NCI-H187 treated with DMSO at 0.1 percent for 48 hours (cell line): Measurements from ENCODE around the gene GGT1.
"Not testable (repeated sequence)": the region's sequence is repeated elsewhere in the genome, so short reads cannot be mapped to it uniquely, and the experiment has no call there.

Experiments used
- DNase-seq: peaks from one replicate; lab custom pipeline; 2025; lab: John Stamatoyannopoulos, UW

GGT1 gene

DNA sequence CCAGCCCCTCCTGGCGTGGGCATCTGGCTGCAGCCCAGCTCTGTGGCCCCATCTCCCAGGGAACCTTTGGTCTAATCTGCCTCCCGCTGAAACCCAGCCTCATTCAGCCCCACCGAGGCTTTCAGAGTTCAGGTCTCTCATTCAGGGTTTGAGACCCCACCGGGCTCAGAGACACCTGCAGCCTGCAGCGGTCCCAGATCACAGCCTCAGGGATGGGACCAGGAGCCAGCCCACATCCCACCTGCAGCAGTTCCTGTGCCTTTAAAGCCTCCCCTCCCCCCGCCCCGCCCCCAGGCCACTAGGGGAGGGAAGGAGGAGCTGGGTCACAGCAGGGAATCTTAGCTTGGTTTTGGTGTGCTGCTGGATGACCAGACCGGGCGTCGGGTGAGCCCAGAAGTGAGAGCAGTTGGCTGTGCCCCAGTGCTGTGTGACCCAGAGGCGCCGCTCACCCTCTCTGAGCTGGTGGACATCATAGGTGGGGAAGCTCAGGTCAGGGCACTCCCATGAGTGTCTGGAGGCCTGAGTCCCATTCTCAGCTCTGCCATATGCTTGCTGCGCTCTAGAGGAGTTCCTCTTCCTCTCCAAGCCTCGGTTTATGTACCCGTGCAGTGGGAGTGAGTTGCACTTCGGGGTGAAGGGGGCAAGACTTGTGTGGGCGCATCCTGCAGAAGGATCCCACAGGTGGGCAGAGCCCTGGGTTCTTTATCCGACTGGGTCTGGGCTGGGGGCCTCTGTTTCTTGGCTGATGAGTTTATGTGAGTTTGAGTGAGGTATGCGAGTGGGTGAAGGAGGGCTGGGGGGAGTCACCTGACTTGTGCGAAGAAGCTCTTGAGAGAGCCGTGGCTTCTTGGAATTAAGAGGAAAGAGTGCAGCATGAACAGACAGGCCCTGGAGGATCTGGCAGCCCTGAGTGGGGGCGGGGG, at the start of gene GGT1:
TSS of gene GGT1 (plus strand) at position 347 of the 923 bp plus-strand sequence. CDS start 7,889 bp downstream, outside the sequence.
- DNase-seq: not testable (repeated sequence)

DNA sequence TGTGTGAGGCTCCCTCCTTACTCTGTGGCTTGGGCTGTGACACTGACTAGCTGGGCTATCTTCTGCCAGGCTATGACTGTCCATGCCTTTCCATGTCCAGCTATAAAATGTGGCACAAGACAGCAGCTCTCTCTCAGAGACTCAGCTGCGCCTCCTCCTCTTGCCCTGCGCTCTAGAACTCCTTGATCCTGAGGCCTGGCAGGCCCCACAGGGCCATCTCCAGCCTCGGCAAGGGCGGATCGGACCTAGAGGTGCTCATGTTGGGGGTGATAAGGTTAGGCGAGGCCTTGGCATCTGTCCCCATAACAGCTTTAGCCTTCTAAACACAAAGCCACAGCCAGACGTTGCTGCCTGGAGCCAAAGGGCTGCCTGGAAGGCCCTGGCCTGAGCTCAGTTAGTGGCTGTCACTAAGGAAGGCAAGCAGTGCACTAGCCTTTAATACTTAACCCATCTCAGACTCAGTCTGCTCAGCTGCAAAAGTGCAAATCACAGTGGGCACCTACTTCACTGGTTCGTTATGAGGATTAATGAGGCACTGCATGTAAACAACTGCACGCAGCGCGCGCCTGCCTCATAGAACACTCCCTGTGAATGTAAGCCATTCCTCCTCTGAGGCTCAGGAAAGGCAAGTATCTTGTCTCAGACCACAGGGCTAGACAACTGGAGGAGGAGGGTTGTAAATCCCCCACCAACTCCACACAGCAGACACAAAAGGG, 49.2 kb upstream of the GGT1 start:
- DNase-seq: no peak

DNA sequence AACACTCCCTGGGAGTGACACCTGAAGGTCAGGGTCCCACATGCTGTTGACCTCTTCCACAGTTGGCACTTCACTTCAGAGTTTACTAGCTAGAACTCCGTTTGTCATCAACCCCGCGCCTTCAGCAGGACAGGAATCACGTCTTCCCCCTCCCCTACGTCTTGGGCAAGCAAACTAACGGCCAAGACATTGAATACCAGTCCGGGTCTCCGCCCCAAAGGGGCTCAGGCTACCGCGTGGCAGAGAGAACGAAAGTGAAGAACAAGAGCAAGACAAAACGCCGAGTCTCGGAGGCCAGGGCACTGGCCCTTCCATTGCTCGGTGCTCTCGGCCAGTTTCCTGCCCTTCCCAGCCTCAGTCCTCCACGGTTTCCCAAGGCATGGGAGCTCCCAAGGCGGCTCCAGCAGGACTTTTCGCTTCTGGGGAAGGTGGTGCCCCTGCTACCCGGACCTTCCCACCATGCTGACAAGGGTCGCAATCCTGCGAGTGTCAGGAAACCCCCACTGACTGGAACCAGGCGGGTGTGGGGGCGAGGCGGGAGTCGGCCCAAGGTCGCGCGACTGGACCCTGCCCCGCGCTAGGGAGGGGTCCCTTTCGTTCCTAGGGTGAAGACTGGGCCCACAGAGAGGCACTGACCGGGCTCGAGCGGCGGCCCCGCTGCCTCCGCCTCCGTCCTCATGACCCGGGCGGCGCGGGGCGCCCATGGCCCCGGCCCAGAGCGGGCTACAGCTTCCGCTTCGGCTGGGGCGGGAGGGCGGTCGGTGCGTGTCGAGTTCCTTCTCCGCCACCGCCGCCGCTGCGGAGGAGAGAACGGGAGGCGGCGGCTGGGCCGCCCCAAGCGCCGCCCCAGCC, 48.5 kb upstream of the GGT1 start, which contains the start of gene GUCD1:
TSS of gene GUCD1 (minus strand) at position 826 of the 852 bp plus-strand sequence. CDS start at position 679, 147 bp downstream.
- no peak for DNase-seq

DNA sequence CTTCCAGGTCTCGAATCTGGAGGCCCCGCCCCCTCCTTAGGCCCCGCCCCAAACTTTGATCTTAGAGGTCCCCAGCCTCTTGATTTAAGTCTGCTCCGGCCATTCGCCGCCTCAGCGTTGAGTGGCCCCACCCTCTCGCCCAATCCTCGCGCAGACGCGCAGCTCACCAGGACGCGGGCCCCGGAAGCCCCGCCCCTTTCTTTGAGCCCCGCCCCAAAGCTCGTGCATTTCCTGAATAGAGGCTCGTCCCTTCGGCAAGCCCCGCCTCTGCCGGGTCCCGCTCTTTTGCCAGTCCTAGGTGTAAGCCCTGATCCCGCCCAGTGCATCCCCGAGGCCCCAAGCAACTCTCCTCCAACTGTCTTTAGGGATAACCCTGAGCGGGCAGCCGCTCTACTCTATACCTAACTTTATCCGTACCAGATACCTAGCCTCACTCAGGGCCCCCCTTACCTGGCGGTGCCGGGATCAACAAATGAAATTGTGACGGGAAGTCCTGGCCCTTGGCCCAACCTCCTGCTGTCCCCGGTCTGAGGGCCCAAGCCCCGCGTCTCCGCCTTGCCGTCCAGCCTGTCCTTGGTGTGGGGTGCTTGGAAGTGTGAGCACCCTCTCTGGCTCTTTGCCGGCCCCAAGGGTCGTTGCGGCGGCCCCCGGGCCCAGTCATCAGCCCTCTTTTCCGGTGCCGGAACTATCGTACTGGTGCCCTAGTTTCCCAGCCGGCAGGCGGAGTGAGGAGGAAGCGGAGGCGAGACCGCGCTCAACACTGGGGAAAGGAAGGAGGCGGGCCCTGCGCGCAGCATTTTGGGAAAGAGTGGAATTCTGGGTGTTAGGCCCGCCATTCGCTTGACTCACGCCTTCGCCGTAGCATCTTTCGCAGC, 47.6 kb upstream of the GGT1 start, which contains the start of gene SNRPD3:
TSS of gene SNRPD3 (plus strand) at position 835 of the 875 bp plus-strand sequence. CDS start 1,676 bp downstream, outside the sequence.
- peak; percentile 64 for DNase-seq

DNA sequence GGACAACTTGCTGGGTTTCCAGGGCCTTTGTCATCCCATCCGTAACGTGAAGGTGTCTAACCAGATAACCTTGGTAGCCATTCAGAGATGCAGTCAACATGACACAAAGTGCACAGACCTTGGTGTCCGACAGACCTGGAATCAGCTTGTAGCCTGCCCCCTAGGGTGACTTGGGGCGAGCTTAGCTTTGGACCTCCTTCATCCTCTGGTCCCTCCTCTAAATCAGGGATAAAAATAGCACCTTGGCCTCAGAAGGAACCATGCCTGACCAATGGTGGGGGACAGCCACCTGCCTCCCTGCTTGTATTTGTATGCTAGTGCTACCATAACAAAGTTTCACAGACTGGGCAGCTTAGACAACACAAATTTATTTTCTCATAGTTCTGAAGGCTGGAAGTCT, 43.5 kb upstream of the GGT1 start:
- DNase-seq: no peak

DNA sequence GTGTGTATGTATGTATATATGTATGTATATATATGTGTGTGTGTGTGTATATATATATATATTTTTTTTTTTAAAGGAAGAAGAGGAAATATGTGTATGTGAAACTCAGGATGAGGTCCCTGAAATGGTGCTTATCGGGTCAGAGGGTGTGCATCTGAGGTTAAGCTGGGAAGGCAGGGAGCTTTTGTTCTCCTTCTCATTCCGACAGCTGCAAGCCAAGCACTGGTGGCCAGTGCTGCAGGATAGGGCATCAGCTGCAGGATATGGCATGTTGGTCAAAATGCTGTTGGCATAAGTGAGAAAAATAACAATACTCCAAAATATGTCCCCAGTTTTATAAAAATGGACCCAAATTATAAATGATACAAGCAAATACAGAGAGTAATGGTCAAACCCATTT, 39.7 kb upstream of the GGT1 start:
- DNase-seq: no peak

DNA sequence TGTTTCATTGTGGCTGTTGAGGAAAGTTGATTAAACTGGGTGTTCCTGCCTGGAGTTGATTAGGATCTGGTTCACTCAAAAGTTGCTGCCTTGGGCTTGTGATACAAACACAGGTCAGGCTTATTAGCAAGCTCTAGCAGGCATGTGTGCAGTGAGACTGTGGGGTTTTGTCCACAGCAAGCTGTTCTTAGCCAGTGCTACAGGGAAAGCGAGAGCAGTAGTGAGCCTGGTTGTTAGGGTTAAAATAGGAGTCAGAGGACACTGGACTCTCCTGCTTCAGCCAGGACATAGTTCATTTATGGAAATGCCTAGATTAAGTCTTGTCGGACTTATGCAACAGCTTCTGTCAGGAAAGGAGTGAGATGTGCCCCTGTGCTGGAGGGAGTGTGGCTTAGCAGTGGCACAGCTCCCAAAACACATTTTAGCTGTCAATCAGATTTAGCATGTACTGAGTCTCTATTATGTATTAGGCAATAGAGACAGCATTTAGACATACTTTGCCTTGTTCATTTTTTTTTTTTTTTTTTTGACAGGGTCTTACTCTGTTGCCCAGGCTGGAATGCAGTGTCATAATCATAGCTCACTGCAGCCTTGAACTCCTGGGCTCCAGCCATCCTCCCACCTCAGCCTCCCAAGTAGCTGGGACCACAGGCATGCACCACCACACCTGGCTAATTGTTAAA, 38.5 kb upstream of the GGT1 start:
- DNase-seq: no peak

DNA sequence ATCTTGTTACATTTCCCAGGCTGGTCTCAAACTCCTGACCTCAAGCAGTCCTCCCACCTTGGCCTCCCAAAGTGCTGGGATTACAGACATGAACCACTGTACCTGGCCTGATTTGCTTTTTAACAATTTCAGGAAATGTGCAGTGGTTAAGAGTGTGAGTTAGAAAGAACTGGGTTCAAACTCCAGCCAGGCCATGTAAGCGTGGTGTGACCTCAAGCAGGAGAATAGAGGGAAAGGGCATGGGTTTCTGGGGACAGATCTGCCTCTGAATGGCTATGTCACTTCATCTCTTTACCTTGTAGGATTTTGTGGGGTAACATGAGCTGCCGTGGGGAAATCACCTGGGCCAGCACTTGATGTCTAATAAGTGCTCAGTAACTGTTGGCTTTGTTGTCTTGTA, 37.9 kb upstream of the GGT1 start:
- no peak for DNase-seq

DNA sequence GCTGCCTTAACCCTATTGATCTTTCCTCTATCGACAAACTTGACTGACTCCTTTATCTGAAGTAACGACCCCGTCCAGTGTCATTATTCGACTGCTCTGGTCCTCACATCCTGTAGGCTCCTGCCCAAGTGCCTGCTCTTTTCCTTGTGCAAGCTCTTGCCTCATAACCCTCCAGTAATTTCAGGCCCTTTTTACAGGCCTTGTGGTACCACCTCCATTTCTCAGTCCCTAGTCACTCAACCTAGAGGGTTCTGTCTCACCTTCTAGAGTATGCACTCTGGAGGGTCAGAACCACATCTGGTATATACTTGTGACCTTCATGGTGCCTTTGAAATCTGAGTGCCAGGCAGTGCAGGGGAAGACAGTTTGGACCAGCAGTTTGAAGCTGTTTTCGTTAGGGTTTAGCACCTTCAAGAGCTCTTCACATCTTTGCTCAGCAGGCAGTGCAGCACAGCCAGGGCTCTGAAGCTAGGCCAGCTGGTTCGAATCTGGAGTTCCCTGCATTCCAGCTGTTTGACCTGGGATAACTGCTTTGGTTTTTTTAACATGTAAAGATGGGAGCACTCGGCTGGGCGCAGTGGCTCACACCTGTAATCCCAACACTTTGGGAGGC, 36.0 kb upstream of the GGT1 start:
- peak; percentile 3 for DNase-seq

DNA sequence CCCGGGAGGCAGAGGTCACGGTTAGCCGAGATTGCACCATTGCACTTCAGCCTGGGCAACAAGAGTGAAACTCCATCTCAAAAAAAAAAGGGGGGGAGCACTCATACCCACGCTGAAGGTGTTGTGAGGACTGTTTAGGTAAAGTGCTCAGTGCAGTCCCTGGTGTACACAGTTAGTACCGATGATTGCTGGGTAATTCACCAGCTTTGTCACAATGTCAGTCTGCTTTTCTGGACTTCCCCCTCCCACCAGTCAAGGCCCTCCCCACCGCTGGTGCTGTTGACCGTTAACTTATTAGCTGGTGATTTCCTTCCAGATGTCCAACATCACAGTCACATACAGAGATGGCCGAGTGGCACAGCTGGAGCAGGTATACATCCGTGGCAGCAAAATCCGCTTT, 35.3 kb upstream of the GGT1 start:
- no peak for DNase-seq

DNA sequence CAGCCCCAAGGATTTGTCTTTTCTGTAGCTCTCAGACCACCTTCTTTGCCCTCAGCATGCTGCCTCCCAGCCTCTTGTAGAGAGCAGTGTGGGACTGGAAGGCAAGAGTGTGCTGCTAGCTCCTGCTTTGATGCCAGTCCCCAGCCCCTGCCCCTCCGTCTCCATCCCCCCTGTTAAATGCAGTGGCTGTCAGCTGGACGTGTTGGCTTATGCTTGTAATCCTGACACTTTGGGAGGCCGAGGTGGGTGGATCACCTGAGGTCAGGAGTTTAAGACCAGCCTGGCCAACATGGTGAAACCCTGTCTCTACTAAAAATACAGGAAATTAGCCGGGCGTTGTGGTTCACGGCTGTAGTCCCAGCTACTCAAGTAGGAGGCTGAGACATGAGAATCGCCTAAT, 31.7 kb upstream of the GGT1 start:
- DNase-seq: no peak

DNA sequence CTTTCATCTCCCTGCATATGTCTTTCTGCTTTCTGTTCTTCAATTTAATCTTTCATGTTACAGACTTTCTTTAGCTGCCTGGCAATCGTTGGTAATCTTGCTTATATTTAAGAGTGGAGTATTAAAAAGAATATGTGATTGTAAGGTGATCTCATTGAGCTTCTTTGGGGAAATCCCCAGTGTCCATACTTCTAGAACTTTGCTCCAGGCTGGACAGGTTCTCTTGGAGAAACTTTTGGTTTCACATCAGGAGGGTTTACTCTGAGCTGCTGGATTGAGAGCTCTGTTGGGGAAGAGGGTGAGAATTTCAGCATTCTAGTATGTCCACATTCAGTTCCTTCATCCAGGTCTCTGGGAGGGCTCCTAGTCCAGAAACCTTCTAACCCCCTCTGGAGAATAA, 26.2 kb upstream of the GGT1 start:
- DNase-seq: no peak

DNA sequence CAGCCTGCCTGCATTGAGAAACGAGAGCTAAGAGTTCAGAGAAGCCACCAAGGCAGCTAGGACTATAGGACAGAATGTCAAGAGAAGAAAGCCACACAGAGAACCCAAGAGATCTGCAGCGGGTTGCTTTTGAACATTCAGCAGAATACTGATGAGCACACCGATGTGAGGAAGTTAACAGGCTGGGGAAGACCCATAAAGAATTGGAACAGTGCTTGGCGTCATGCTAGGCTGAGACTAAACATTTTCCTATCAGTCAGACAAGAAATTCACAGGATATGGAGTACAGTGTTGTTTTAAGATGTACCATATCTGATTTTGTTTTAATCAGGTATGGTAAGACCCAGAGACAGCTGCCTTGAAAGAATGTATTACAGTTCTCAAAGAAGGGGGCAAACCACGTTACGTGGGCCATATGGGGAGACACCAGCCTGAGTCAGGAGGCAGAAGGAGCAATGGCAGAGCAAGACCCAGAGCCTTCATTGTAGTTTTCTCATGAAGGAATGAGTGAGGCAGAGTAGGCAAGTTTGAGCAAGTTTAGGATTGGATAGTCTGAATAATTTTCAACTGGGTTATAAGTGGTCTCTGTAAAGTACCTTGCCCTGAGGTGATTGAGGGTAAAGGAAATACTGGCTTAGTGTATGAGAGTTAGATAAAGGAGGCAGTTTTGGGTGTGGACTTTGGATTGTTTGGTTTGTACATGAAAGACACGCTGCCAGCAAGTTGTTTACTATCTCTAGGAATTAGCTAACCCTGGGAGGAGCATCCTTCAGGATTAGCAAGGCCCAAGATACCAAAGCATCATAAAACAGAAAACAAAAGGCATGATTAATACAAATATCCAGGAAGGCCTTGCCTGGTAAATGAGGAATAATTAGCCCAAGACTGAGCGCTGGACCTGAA, 24.4 kb upstream of the GGT1 start:
- no peak for DNase-seq

DNA sequence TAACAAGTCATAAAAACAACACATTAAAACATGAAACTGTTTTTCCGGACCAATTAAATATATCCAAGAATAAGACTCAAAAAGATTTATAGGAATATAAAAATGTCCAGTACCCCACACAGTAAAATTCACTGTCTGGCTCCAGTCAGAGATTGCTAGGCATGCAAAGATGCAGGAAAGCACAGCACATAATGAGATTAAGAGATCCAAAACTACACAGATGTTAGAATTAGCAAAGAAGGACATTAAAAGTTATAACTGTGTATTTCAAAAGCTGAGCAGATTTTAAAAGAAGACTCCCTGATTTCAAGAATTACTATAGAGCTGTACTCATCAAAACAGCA, 23.8 kb upstream of the GGT1 start:
- no peak for DNase-seq

DNA sequence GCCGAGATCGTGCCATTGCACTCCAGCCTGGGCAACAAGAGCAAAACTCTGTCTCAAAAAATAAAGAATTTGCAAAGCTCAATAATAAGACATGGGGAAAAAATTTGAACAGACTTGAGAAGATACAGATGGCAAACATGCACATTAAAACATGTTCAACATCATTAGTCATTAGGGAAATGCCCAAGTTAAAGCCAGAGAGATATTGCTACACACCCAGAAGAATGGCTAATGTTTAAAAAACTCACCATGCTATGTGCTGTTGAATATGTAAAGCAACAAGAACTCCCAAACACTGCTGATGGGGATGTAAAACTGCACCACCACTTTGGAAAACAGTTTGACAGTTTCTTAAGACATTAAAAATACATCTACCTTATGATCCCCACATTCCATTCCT, 22.7 kb upstream of the GGT1 start:
- no peak for DNase-seq

DNA sequence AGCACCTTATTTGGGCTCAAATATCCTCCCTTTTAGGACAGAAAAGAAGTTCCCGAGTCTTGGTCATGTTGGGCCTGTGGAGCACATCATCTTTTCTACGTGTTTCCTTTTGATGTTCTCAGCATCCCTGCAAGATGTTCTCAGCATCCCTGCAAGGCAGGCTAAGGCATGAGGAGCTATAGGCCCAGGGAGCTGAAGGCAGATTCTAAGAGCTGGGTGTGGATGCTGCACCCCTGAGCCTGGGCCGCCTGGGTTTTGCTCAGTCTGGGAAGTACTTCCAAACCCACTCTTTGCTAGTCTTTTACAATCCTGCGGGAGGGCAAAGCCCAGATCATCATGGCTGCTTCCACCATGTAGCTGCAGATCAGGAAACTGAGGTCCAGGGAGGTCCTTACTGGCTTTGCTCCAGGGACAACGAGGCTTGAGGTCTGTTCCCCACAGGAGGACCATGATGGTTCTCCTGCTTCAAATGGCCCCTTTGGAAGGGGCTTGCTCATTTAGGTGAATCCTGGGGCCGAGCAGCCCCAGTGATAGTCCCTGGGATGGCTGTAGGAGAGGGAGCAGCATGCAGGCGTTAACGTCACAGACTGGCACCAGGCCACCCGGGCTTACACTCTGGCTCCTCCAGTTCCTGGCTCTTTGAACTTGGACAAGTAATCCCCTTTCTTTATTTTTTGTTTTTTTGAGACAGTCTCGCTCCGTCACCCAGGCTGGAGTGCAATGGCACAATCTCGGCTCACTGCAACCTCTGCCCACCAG, 20.8 kb upstream of the GGT1 start:
- no peak for DNase-seq

DNA sequence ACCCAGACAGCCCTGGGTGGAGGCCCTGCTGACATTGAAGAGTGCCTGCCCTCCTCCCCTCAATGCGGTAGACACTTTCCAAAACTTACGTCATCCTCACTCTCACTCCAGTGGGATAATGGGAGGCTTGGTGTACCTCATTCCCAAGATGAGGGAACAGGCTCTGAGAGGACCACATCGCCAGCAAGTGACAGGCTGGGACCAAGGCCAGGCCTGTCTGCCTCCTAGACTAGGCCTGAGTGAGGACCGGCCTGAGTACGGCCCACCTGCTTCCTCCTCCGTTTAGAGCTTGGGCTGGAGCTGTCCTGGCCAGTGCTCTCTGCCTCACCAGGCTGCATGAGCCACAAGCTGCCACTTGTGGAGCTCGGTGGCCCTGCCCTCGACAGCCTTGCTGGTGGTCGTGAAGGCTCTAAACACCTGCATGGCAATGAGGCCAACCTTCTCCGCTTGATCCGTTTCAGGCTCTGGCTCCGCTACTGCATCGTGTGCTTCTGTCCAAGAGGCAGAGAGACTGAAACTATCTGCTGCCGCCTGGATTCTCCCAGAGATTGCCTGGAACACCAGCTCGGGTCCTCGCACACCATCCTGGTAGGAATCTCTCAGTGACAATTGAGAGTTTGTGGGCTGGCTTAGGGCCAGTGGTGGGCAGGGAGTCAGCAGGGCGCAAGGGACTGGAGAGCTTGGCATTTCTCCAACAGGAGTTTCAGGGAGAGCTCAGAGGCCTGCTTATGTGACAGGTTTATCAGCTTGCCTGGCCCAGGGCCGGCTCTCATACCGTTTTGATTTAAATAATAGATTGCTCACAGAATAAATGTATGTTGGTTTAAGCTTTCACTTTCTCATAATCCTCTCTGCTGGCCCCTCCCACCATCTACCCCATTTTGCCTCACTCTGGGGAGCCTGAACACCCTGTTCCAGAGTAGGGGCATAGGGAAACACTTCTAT, 19.5 kb upstream of the GGT1 start:
- DNase-seq: peak; percentile 7
